GM10248 (cell line): ENCODE results near the gene ADAM10.

ENCODE experiments used
- CTCF ChIA-PET: fragments of 300-600 bp; sonication (Branson Sonifier 250); formaldehyde crosslinking; extraction: SDS; loops from one replicate; lab custom pipeline; 2021; ENCODE audit warnings: antibody characterized with exemption; lab: Yijun Ruan, JAX
- POLR2A ChIA-PET: fragments of 350-650 bp; sonication (Branson Sonifier 250); formaldehyde crosslinking; extraction: SDS; loops from one replicate; lab custom pipeline; 2020; ENCODE audit warnings: antibody characterized with exemption; lab: Yijun Ruan, JAX
- DNase-seq: peaks from one replicate; pipeline ENCODE4 v3.0.0; 2012; ENCODE audit errors: extremely low spot score
- TF ChIP-seq, protein P1 (sequence below): IDR thresholded peaks from 2 replicates; pipeline ENCODE4 v1.5.1; 2012; ENCODE audit warnings: mild to moderate bottlenecking, low read depth; ENCODE audit errors: extremely low read depth, missing control alignments, control extremely low read depth

ADAM10 gene

DNA sequence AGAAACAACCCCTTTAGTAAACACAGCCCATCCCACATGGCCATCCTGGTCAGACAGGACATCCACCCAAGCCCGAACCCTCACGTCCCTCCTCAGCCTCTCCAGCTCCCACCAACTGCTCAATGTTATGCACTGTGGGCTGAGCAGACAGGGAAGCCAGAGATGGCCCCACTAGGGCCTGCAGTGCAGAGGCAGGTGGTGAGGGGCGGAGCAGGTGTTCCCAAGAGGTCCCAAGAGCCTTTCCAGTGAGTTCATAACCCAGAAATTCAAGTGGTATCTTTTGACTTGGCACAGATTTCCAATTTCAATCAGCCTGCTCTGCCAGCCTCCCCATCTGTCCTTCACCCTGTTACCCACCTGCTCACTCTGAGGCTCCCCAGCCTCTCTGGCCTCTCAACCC lies 187.4 kb downstream of the ADAM10 start:
- CTCF ChIA-PET: interaction anchor here (1.3 kb wide), 1 partner anchor 11 kb away, joined by 3 read pairs; no protein-coding TSS in a partner anchor
- POLR2A ChIA-PET: no interaction called here
- TF ChIP-seq, protein P1, sequence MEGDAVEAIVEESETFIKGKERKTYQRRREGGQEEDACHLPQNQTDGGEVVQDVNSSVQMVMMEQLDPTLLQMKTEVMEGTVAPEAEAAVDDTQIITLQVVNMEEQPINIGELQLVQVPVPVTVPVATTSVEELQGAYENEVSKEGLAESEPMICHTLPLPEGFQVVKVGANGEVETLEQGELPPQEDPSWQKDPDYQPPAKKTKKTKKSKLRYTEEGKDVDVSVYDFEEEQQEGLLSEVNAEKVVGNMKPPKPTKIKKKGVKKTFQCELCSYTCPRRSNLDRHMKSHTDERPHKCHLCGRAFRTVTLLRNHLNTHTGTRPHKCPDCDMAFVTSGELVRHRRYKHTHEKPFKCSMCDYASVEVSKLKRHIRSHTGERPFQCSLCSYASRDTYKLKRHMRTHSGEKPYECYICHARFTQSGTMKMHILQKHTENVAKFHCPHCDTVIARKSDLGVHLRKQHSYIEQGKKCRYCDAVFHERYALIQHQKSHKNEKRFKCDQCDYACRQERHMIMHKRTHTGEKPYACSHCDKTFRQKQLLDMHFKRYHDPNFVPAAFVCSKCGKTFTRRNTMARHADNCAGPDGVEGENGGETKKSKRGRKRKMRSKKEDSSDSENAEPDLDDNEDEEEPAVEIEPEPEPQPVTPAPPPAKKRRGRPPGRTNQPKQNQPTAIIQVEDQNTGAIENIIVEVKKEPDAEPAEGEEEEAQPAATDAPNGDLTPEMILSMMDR: no peak
- DNase-seq: no peak

GRCh38 chr15:58561321-58561720 lies 188.2 kb downstream of the ADAM10 start:
- POLR2A ChIA-PET: no interaction called here
- DNase-seq: no peak
- TF ChIP-seq, protein P1: no peak
- CTCF ChIA-PET: no interaction called here

- CTCF ChIA-PET: interaction anchor here (0.9 to 2.0 kb wide), 7 partner anchors 9 to 43 kb away, joined by 3 to 5 read pairs (median 3); no protein-coding TSS in a partner anchor
- DNase-seq: no peak
- TF ChIP-seq, protein P1: no peak
- POLR2A ChIA-PET: no interaction called here
Measured at GRCh38 chr15:58559904-58560588, 189.5 kb downstream of the ADAM10 start.

DNA sequence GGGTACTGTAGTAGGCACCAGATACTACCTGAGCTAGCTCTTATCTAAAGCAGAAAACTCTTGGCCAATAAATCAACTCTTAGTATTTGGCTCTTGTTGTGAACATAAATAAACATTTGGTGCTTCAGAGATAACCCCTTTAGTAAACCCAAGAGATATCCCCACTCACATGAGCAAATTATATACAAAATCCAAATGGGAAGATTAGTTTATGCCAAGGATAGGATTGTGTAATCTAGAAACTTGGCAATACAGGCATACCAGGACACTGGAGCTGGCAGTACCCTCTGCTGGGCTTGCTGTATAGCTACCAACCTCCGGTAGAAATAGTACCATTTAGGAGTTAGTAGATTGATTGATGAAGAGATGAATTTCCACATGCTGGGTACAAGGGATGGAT lies 190.7 kb downstream of the ADAM10 start:
- ChIA-PET CTCF (interaction anchor here (0.9 to 2.0 kb wide), 6 partner anchors 9 to 41 kb away, joined by 3 to 5 read pairs (median 4); no protein-coding TSS in a partner anchor), POLR2A (no interaction called here)
- TF ChIP-seq, protein P1: no peak
- no peak for DNase-seq

DNA sequence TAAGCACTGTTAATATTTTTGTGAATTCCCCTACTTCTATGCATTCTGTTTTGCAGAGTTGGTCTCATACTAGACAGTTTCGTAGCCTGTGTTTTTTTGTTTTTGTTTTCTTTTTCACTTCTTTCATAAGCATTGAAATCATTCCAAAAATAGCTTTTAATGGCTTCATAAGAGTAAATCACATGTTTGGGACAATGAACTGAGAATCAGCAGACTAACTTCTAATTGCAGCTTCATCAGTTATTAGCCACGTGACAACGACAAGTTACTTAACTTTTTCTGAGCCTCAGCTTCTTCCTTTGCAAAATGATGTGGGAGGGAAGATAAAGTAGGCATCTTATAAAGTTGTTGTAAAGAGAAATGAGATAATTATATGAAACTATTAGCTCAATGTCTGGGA lies 193.0 kb downstream of the ADAM10 start:
- POLR2A ChIA-PET: no interaction called here
- TF ChIP-seq, protein P1: no peak
- DNase-seq: no peak
- CTCF ChIA-PET: interaction anchor here (1.0 to 1.1 kb wide), 3 partner anchors 11 to 33 kb away, joined by 3 to 4 read pairs (median 4); no protein-coding TSS in a partner anchor

DNA sequence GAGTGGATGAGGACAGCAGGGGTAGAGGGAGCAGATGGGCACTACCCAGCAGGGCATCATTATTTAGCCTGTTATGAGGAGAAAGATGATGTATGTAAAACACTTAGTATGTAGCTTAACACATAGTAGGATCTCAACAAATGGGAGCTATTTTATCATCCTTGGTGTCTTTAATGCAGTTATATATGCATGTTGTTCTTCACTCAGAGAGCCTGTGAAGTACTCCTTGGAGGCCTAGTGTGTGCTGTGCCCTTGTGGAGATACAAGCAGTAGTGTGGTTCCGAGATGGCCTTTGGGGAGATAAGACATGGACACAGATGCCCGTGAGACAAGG lies 193.5 kb downstream of the ADAM10 start:
- ChIA-PET POLR2A (no interaction called here), CTCF (interaction anchor here (0.8 to 1.0 kb wide), 3 partner anchors 8 to 33 kb away, joined by 3 to 4 read pairs (median 3); no protein-coding TSS in a partner anchor)
- TF ChIP-seq, protein P1: no peak
- no peak for DNase-seq
